ENCODE data around the gene DIP2A.

DNA sequence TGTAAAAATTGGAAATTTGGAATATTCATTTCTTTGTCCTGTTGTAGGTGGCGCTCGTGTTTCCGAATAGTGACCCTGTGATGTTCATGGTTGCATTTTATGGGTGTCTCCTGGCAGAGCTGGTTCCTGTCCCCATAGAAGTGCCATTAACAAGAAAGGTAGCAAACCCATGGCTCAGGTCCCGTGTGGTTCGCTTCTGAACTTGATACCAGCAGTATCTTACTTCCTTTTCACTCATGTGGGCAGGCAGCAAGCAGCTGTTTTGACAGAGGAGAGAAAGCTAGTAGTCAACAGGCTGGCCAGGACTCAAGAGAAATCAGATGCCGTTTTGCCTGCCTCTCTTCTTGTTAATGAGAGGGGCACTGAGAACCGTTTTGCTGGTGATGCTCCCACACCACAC is 73.4 kb downstream of the DIP2A start:
- TF ChIP-seq, protein P1, sequence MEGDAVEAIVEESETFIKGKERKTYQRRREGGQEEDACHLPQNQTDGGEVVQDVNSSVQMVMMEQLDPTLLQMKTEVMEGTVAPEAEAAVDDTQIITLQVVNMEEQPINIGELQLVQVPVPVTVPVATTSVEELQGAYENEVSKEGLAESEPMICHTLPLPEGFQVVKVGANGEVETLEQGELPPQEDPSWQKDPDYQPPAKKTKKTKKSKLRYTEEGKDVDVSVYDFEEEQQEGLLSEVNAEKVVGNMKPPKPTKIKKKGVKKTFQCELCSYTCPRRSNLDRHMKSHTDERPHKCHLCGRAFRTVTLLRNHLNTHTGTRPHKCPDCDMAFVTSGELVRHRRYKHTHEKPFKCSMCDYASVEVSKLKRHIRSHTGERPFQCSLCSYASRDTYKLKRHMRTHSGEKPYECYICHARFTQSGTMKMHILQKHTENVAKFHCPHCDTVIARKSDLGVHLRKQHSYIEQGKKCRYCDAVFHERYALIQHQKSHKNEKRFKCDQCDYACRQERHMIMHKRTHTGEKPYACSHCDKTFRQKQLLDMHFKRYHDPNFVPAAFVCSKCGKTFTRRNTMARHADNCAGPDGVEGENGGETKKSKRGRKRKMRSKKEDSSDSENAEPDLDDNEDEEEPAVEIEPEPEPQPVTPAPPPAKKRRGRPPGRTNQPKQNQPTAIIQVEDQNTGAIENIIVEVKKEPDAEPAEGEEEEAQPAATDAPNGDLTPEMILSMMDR (conservative IDR thresholded peaks at IDR 0.05) = no peak
- no peak for TF ChIP-seq EZH2 (IDR thresholded peaks at IDR 0.05; ENCODE audit: low read depth)
